Astrocyte of the spinal cord (primary cell): ENCODE data around the gene YIF1A.

Experiments used
- DNase-seq: peaks from one replicate; pipeline ENCODE4 v3.0.0; 2011; ENCODE audit warnings: low read depth, low spot score
- H3K4me3 ChIP-seq: 2 replicates; pipeline ENCODE4 v1.5.1; 2011; ENCODE audit warnings: low read depth, mild to moderate bottlenecking, low read length, moderate library complexity
- in situ Hi-C: cut with HindIII; loops from 2 replicates; pipeline ENCODE4 v1.10.0; 2017; ENCODE audit warnings: low sequenced_read_pairs
- TF ChIP-seq, protein P1 (sequence below): IDR thresholded peaks from 2 replicates; pipeline ENCODE4 v1.5.1; 2012; ENCODE audit warnings: low read depth, mild to moderate bottlenecking, low read length, inconsistent platforms

Gene YIF1A

DNA sequence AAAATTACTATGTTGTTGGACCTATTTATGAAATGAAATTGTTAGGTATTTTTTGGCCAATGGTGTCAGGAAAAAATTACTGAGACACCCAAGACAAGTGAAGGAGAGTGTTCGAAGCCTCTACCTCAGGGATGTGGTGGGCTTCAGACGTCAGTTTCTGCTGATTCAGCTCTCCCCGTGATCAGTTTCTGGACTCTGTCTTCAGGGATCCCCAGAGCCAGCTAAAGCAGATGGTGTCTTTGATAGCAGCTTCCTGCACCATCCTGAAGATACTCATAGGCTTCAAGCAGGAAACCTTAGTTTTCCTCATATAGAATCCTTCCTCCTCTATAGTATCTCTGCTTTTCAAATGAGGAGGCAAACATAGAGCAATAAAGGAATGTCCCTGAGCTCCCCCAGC is 20.5 kb upstream of the YIF1A start:
- DNase-seq = no peak
- TF ChIP-seq, protein P1, sequence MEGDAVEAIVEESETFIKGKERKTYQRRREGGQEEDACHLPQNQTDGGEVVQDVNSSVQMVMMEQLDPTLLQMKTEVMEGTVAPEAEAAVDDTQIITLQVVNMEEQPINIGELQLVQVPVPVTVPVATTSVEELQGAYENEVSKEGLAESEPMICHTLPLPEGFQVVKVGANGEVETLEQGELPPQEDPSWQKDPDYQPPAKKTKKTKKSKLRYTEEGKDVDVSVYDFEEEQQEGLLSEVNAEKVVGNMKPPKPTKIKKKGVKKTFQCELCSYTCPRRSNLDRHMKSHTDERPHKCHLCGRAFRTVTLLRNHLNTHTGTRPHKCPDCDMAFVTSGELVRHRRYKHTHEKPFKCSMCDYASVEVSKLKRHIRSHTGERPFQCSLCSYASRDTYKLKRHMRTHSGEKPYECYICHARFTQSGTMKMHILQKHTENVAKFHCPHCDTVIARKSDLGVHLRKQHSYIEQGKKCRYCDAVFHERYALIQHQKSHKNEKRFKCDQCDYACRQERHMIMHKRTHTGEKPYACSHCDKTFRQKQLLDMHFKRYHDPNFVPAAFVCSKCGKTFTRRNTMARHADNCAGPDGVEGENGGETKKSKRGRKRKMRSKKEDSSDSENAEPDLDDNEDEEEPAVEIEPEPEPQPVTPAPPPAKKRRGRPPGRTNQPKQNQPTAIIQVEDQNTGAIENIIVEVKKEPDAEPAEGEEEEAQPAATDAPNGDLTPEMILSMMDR = no peak
- no peak overlapping the region for H3K4me3 ChIP-seq
- in situ Hi-C loops = no loop called here

DNA sequence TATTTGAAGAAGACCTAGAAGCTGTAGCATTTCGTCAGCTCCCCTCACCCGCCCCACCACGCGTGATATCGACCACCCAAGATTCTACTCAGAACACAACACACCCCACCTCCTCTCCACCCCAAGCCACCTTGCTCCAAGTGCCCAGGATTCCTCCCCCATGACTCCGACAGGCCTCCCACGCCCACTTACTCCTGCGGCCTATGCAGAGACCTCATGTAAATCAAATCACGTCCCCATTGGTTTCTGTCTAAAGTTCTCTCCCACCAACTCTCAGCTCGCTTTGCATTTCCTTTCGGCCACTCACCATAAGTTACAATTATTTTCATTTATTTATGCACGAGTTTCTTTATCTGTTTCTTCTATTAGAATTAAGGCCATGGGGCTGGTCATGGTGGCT is 13.7 kb upstream of the YIF1A start:
- in situ Hi-C loops = no loop called here
- no peak overlapping the region for H3K4me3 ChIP-seq
- TF ChIP-seq, protein P1 = no peak
- no peak for DNase-seq

DNA sequence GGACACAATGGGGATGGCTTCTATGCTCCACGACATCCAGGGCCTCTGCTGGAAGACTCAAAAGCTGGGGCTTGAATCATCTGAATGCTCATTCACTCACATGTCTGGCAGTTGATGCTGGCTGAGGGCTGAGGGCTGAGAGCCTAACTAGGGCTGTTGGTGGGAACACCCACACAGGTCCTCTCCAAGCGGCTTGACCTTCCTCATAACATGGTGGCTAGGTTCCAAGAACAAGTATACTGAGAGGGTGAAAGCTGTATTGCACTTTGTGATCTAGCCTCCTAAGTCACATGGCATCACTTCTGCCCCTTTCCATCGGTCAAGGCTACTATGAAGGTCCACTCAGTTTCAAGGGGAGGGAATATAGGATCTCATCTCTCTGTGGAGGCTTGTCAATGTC is 10.2 kb upstream of the YIF1A start:
- in situ Hi-C loops = no loop called here
- TF ChIP-seq, protein P1 = no peak
- no peak for DNase-seq
- no peak overlapping the region for H3K4me3 ChIP-seq

DNA sequence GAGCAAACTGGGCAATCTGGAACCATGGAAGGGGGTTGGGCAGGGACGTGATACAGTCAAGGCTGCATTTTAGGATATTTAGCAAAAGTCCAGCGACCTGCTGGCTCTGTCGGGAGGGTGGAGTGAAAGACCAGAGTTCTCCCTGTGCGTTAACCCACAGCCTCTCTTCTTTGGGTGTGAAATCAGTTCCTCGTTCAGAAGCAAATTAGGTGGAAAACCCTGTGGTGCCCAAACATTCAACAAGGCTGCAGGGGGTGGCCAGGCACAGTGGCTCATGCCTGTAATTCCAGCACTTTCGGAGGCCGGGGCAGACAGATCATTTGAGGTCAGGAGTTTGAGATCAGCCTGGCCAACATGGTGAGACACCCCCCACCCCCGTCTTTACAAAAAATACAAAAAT is 8.7 kb upstream of the YIF1A start:
- no peak for DNase-seq
- no peak overlapping the region for H3K4me3 ChIP-seq
- TF ChIP-seq, protein P1 = no peak
- in situ Hi-C loops = no loop called here

DNA sequence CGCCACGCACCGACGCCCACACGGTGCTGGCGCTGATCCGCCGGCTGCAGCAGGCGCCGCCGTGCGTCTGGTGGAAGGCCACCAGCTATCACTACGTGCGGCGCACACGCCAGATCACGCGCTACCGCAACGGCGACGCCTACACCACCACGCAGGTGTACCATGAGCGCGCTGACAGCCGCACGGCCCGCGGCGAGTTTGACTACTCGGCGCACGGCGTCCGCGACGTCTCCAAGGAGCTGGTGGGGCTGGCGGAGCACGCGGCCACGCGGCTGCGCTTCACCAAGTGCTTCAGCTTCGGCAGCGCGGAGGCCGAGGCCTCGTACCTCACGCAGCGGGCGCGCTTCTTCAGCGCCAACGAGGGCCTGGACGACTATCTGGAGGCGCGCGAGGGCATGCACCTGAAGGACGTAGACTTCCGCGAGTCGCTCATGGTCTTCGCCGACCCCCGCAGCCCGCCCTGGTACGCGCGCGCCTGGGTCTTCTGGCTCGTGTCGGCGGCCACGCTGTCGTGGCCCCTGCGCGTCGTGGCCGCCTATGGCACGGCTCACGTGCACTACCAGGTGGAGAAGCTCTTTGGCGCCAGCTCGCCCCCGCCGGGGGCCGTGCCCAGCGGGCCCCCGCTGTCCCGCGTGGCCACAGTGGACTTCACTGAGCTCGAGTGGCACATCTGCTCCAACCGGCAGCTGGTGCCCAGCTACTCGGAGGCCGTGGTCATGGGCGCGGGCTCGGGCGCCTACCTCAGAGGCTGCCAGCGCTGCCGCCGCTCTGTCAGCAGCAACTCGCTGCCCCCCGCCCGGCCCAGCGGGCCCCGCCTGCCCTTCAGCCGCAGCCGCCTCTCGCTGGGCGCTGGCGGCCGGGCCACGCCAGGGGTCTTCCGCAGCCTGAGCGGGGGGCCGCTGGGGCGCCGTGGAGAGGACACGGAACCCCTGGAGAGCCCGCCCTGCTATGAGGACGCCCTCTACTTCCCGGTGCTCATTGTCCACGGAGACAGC is 6.0 kb upstream of the YIF1A start:
- in situ Hi-C loops = no loop called here
- TF ChIP-seq, protein P1 = no peak
- H3K4me3 ChIP-seq = no peak overlapping the region
- DNase-seq = no peak

DNA sequence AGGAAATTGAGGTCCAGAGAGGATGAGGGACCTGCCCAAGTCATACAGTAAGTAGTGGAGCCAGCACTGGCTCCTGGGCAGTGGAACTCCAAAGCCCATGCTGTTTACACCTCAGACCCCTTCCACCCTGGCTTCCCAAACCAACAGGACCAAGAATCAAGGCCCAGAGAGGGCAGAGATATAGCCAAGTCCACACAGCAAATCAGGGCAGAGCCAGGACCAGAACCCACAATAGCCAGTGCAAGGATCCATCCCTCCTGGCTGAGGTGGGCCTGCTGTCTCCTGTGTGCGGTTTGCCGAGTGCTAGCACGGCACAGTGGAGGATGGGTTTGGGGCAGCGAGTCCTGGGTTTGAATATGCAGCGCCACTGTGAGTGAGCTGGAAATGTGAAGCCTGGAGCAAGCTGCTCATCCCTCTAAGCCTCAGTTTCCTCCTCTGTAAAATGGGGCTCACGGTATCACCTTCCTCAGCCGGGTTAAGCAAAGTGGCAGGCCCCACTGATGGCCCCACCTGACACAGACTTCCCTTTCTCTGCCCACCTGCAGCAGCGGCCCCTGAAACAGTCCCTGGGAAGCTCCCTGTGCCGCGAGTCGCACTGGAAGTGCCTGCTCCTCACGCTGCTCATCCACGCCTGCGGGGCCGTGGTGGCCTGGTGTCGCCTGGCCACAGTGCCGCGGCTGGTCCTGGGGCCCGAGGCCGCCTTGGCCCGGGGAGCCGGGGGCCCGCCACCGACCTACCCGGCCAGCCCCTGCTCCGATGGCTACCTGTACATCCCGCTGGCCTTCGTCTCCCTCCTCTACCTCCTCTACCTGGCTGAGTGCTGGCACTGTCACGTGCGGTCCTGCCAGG is 5.1 kb upstream of the YIF1A start:
- in situ Hi-C loops = no loop called here
- no peak overlapping the region for H3K4me3 ChIP-seq
- TF ChIP-seq, protein P1 = no peak
- no peak for DNase-seq
